Peyer's patch (tissue), 4 donors: ENCODE measurements around the gene MYLK. TPM values are rescaled to one million over a fixed set of nuclear protein-coding genes. Genes with fewer than 3 reads are reported as not detected.

Experiments
- DNase-seq, 3 donors: peaks; one replicate each; pipeline ENCODE4 v3.0.0-alpha.2; 2017 to 2019
- H3K27ac ChIP-seq, 4 donors: fragments of 200-600 bp; sonication (generic); one replicate each; pipeline ENCODE4 v1.5.1; 2016 to 2019
- H3K27me3 ChIP-seq, 2 donors: fragments of 200-600 bp; sonication (generic); one replicate each; pipeline ENCODE4 v1.5.1; 2019
- H3K36me3 ChIP-seq, 3 donors: fragments of 200-600 bp; sonication (generic); one replicate each; pipeline ENCODE4 v1.5.1; 2016 to 2019
- H3K4me1 ChIP-seq, 4 donors: fragments of 200-600 bp; sonication (generic); one replicate each; pipeline ENCODE4 v1.5.1; 2016 to 2019
- H3K4me3 ChIP-seq, 4 donors: fragments of 200-600 bp; sonication (generic); 1 replicate in 3 of 4; 2 replicates in 1 of 4; pipeline ENCODE4 v1.5.1; 2016 to 2019; ENCODE audit warnings: mild to moderate bottlenecking in 1 of 4
- H3K9me3 ChIP-seq, 4 donors: fragments of 200-600 bp; sonication (generic); one replicate each; pipeline ENCODE4 v1.5.1; 2016 to 2019; ENCODE audit warnings: mild to moderate bottlenecking in 1 of 4
- CTCF ChIP-seq, 6 experiments: fragments of 450-650 bp in 4 of 6; fragments of 200-600 bp in 2 of 6; sonication (generic) in 1 of 6; IDR thresholded peaks; one replicate each; pipeline ENCODE4 v1.5.1; 2017 to 2019; ENCODE audit warnings: antibody characterized with exemption in 6 of 6, mild to moderate bottlenecking in 3 of 6, moderate library complexity in 1 of 6
- POLR2A ChIP-seq, 2 donors: fragments of 450-650 bp; IDR thresholded peaks; one replicate each; pipeline ENCODE4 v1.5.1; 2017; ENCODE audit warnings: antibody characterized with exemption in 2 of 2, mild to moderate bottlenecking in 2 of 2, moderate library complexity in 2 of 2
- total RNA-seq, 4 donors: library from RNA; depleted of rRNA; stranded (reverse); fragments of >200 nt; gene quantifications; one replicate each; pipeline ENCODE4 v1.1.0, GENCODE V29; 2016

Gene MYLK
- total RNA-seq, 4 donors from 2014 or later = 81.3 to 117 (median 94.1) TPM

DNA sequence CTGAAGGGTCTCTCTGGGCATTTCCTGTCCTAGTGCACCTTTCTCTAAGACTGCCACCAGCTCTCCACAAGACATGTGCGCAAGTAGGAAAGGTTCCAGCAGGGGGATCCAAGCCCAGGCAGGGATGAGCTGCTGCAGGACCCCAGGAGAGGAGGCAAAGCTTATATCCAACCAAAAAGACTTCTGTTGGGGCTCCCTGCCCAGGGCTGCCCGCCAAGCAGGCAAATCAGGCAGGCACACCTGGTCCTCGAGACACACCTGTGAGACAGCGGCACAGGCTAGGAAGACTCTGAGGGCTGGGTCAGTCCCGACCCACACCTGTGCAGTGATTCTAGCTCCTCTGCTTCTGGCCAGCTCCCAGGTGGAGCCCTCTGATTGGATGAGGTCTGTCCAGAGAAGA, 80.6 kb downstream of the MYLK start:
- Histone ChIP-seq H3K4me3 (no peak overlapping the region), H3K4me1 (peaks cover 0 to 20% (median 2%) of the 10 kb centered on the region in 4 donors), H3K36me3 (no peaks in the 10 kb centered on the region), H3K27ac (no peak overlapping the region), H3K9me3 (no peaks in the 10 kb centered on the region), H3K27me3 (no peaks in the 10 kb centered on the region)
- no peak for DNase-seq
- TF ChIP-seq CTCF (IDR thresholded peaks at IDR 0.05) = no peak

DNA sequence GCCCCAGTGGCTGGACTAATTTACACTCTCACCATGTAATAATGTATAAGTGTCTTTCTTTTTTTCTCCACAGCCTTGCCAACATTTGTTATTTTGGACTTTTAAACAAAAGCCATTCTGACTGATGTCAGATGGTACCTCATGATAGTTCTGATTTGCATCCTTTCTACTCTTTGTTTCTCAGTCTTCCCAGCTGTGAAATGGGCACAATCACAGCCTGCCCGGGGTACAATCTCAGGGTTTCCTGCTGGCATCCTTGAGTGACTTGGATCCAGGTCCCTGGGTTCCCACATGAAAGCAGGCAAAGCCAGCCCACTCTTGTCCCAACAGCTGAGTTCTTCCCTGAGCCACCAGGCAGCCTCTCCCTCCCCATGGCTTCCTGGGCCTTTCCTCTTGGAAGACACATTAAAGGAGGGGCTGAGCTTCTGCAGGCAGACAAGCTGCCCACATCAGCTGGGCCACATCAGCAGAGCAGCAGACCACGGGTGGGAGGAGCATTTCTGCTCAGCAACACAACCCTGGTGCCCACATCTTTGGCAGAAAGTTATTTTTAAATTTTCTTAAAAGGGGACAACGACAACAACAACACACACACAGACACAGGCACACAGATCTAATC, 82.0 kb downstream of the MYLK start:
- Histone ChIP-seq H3K9me3 (no peaks in the 10 kb centered on the region), H3K27me3 (no peaks in the 10 kb centered on the region)

GRCh38 chr3:123801474-123801873, 82.7 kb downstream of the MYLK start:
- Histone ChIP-seq H3K4me1 (peaks cover 0 to 8% (median 0%) of the 10 kb centered on the region in 4 donors), H3K9me3 (no peaks in the 10 kb centered on the region), H3K4me3 (no peak overlapping the region), H3K27me3 (no peaks in the 10 kb centered on the region), H3K27ac (no peak overlapping the region), H3K36me3 (no peaks in the 10 kb centered on the region)
- DNase-seq = no peak
- no peak for TF ChIP-seq CTCF (IDR thresholded peaks at IDR 0.05)
- TF ChIP-seq POLR2A (IDR thresholded peaks at IDR 0.05) = no peak

More for the DNA sequence above, 82.0 kb downstream of the MYLK start:
- Histone ChIP-seq H3K27ac (no peak overlapping the region), H3K36me3 (no peaks in the 10 kb centered on the region), H3K4me3 (no peak overlapping the region), H3K4me1 (peaks cover 0 to 8% (median under 1%) of the 10 kb centered on the region in 4 donors)
- TF ChIP-seq POLR2A (IDR thresholded peaks at IDR 0.05) = no peak
- TF ChIP-seq CTCF (IDR thresholded peaks at IDR 0.05) = no peak
- no peak for DNase-seq

- TF ChIP-seq CTCF (IDR thresholded peaks at IDR 0.05) (no peak), POLR2A (IDR thresholded peaks at IDR 0.05) (no peak)
- Histone ChIP-seq H3K4me1 (peaks cover 0 to 8% (median 0%) of the 10 kb centered on the region in 4 donors), H3K9me3 (no peaks in the 10 kb centered on the region), H3K4me3 (no peak overlapping the region), H3K27ac (peak overlapping the region in 3 of 4 donors; percentile 9 to 80 (median 68)), H3K36me3 (no peaks in the 10 kb centered on the region), H3K27me3 (no peaks in the 10 kb centered on the region)
- DNase-seq = no peak
Measured at GRCh38 chr3:123800362-123800682, 83.8 kb downstream of the MYLK start.

GRCh38 chr3:123799544-123800361, 84.4 kb downstream of the MYLK start:
- Histone ChIP-seq H3K27ac (peak overlapping the region in 3 of 4 donors; percentile 9 to 80 (median 68)), H3K9me3 (no peaks in the 10 kb centered on the region), H3K27me3 (no peaks in the 10 kb centered on the region), H3K4me3 (peak overlapping the region in 3 of 4 donors; percentile 11 to 58 (median 47)), H3K4me1 (peaks cover 0 to 8% (median 0%) of the 10 kb centered on the region in 4 donors), H3K36me3 (no peaks in the 10 kb centered on the region)
- peak in 2 of 3 donors; percentile 77 to 79 for DNase-seq
- TF ChIP-seq POLR2A (IDR thresholded peaks at IDR 0.05) (peak; percentile 30 to 50), CTCF (IDR thresholded peaks at IDR 0.05) (no peak)
